ENCODE measurements around the gene PUS7.
A peak's percentile ranks its signal among the peaks of the same experiment; 100 is the strongest.

Gene PUS7

GRCh38 chr7:105521717-105522463, at the start of gene PUS7:
Gene PUS7 (minus strand): TSS chr7:105522271. CDS start chr7:105508512, 13,759 bp downstream.
- TF ChIP-seq CTCF (IDR thresholded peaks at IDR 0.05; ENCODE audit: borderline replicate concordance, insufficient read depth, low read depth, low read length): no peak
- H3K4me3 ChIP-seq (ENCODE audit: low read depth, low read length): peak within 1 kb of the TSS; percentile 88

- H3K4me3 ChIP-seq (ENCODE audit: low read depth, low read length): no peak overlapping the region
- no peak for TF ChIP-seq CTCF (IDR thresholded peaks at IDR 0.05; ENCODE audit: borderline replicate concordance, insufficient read depth, low read depth, low read length)
Measured at GRCh38 chr7:105567821-105568220, 45.8 kb upstream of the PUS7 start.

GRCh38 chr7:105567024-105567423, 45.0 kb upstream of the PUS7 start:
- no peak overlapping the region for H3K4me3 ChIP-seq (ENCODE audit: low read depth, low read length)
- TF ChIP-seq CTCF (IDR thresholded peaks at IDR 0.05; ENCODE audit: borderline replicate concordance, insufficient read depth, low read depth, low read length): no peak

GRCh38 chr7:105565190-105565589, 43.1 kb upstream of the PUS7 start:
- no peak for TF ChIP-seq CTCF (IDR thresholded peaks at IDR 0.05; ENCODE audit: borderline replicate concordance, insufficient read depth, low read depth, low read length)
- no peak overlapping the region for H3K4me3 ChIP-seq (ENCODE audit: low read depth, low read length)

GRCh38 chr7:105559926-105560325, 37.9 kb upstream of the PUS7 start:
- no peak overlapping the region for H3K4me3 ChIP-seq (ENCODE audit: low read depth, low read length)
- no peak for TF ChIP-seq CTCF (IDR thresholded peaks at IDR 0.05; ENCODE audit: borderline replicate concordance, insufficient read depth, low read depth, low read length)

GRCh38 chr7:105538339-105538738, 16.3 kb upstream of the PUS7 start:
- TF ChIP-seq CTCF (IDR thresholded peaks at IDR 0.05; ENCODE audit: borderline replicate concordance, insufficient read depth, low read depth, low read length): no peak
- H3K4me3 ChIP-seq (ENCODE audit: low read depth, low read length): no peak overlapping the region
